SIG-M5 treated with dmso at 0.1 percent for 504 hours (cell line): ENCODE data around the gene FOXP1.
"Not testable (repeated sequence)": the region's sequence is repeated elsewhere in the genome, so short reads cannot be mapped to it uniquely, and the experiment has no call there.

Experiments used
- DNase-seq: peaks from one replicate; lab custom pipeline; 2025; ENCODE audit not compliant: unreplicated experiment; lab: John Stamatoyannopoulos, UW

The FOXP1 gene

GRCh38 chr3:71351403-71352149, 232.0 kb downstream of the FOXP1 start:
- DNase-seq: no peak

- no peak for DNase-seq
These were observed 232.5 kb downstream of the FOXP1 start for GRCh38 chr3:71350998-71351397.

GRCh38 chr3:71348831-71349230, 234.7 kb downstream of the FOXP1 start:
- no peak for DNase-seq

- DNase-seq: no peak
These were observed 235.4 kb downstream of the FOXP1 start for GRCh38 chr3:71348001-71348632.

GRCh38 chr3:71346061-71346460, 237.5 kb downstream of the FOXP1 start:
- DNase-seq: no peak

GRCh38 chr3:71345429-71346040, 238.0 kb downstream of the FOXP1 start:
- no peak for DNase-seq

GRCh38 chr3:71341721-71342120, 241.8 kb downstream of the FOXP1 start:
- DNase-seq: no peak

GRCh38 chr3:71339049-71339448, 244.5 kb downstream of the FOXP1 start:
- no peak for DNase-seq

- DNase-seq: no peak
These were observed 250.7 kb downstream of the FOXP1 start for GRCh38 chr3:71332813-71333212.

- no peak for DNase-seq
These were observed 252.6 kb downstream of the FOXP1 start for GRCh38 chr3:71330909-71331308.

- no peak for DNase-seq
These were observed 253.0 kb downstream of the FOXP1 start for GRCh38 chr3:71330505-71330904.

GRCh38 chr3:71329817-71330216, 253.7 kb downstream of the FOXP1 start:
- DNase-seq: no peak

- no peak for DNase-seq
These were observed 254.6 kb downstream of the FOXP1 start for GRCh38 chr3:71328926-71329325.

GRCh38 chr3:71327936-71328335, 255.6 kb downstream of the FOXP1 start:
- DNase-seq: no peak

- no peak for DNase-seq
These were observed 257.8 kb downstream of the FOXP1 start for GRCh38 chr3:71325715-71326114.

- not testable (repeated sequence) for DNase-seq
These were observed 259.3 kb downstream of the FOXP1 start for GRCh38 chr3:71324224-71324623.

- no peak for DNase-seq
These were observed 260.0 kb downstream of the FOXP1 start for GRCh38 chr3:71323558-71323957.

GRCh38 chr3:71322154-71322553, 261.4 kb downstream of the FOXP1 start:
- peak; percentile 9 for DNase-seq

- DNase-seq: no peak
These were observed 263.8 kb downstream of the FOXP1 start for GRCh38 chr3:71319771-71320170.

GRCh38 chr3:71318458-71318827, 265.1 kb downstream of the FOXP1 start:
- DNase-seq: no peak

- DNase-seq: no peak
These were observed 265.6 kb downstream of the FOXP1 start for GRCh38 chr3:71317749-71318457.

- DNase-seq: no peak
These were observed 266.4 kb downstream of the FOXP1 start for GRCh38 chr3:71317140-71317539.
